Body of pancreas (tissue), 4 donors: ENCODE measurements around the gene TFRC.

Experiments
- POLR2A ChIP-seq, 3 donors: fragments of 450-650 bp; IDR thresholded peaks; one replicate each; pipeline ENCODE4 v1.6.1; 2016; ENCODE audit warnings: antibody characterized with exemption in 3 of 3, mild to moderate bottlenecking in 2 of 3
- TF ChIP-seq, protein P1 (sequence below), 7 experiments: fragments of 450-650 bp in 4 of 7; fragments of 200-600 bp in 3 of 7; sonication (generic) in 3 of 7; IDR thresholded peaks; one replicate each; pipeline ENCODE4 v1.5.1; 2016 to 2019; ENCODE audit warnings: antibody characterized with exemption in 7 of 7

DNA sequence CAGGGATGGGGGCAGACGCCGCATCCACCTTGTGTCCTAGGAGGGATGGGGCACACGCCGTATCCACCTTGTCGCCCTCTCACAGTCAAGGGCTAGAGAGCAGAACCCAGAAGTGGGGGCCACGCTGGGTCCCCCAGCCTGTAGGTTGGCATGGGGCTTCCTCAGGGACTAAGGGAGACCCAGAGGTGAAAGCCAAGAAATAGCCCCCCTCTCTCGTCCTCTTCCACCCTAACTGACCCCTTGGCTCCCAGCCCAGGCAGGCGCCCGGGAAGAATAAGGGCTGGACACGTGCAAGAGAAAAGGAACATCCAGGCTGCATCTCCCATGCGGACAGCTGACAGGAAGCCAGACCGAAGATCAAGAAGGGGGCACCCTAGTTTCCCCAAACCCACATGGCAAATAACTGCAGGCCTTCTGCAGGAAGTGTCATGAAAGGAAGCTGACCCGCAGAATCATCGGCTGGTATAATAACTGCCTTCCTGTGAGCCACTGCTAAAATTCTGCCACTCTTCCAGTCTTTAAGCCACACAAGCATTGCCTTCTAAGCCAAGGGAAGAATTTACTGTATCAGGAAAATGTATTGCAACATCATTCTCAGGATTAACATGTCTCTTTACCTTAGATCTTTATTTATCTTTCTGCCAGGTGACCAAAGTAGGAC lies 38.5 kb upstream of the TFRC start:
- TF ChIP-seq, protein P1, sequence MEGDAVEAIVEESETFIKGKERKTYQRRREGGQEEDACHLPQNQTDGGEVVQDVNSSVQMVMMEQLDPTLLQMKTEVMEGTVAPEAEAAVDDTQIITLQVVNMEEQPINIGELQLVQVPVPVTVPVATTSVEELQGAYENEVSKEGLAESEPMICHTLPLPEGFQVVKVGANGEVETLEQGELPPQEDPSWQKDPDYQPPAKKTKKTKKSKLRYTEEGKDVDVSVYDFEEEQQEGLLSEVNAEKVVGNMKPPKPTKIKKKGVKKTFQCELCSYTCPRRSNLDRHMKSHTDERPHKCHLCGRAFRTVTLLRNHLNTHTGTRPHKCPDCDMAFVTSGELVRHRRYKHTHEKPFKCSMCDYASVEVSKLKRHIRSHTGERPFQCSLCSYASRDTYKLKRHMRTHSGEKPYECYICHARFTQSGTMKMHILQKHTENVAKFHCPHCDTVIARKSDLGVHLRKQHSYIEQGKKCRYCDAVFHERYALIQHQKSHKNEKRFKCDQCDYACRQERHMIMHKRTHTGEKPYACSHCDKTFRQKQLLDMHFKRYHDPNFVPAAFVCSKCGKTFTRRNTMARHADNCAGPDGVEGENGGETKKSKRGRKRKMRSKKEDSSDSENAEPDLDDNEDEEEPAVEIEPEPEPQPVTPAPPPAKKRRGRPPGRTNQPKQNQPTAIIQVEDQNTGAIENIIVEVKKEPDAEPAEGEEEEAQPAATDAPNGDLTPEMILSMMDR (IDR thresholded peaks at IDR 0.05): no peak
- TF ChIP-seq POLR2A (IDR thresholded peaks at IDR 0.05): no peak
